Muscle layer of colon (tissue), 2 donors: Measurements from ENCODE around the gene CAMK2D.

Experiments used
- H3K27ac ChIP-seq: one replicate; pipeline ENCODE4 v1.7.0; 2013; ENCODE audit warnings: low read depth, mild to moderate bottlenecking, low read length, moderate library complexity
- H3K27me3 ChIP-seq, 2 donors: one replicate each; pipeline ENCODE4 v1.7.0; 2013; ENCODE audit warnings: low read length in 2 of 2, mild to moderate bottlenecking in 2 of 2; ENCODE audit not compliant: insufficient read depth in 2 of 2, control insufficient read depth in 1 of 2
- H3K36me3 ChIP-seq: one replicate; pipeline ENCODE4 v1.7.0; 2013; ENCODE audit warnings: mild to moderate bottlenecking, low read length; ENCODE audit not compliant: insufficient read depth
- H3K4me1 ChIP-seq: one replicate; pipeline ENCODE4 v1.7.0; 2013; ENCODE audit warnings: mild to moderate bottlenecking, low read length; ENCODE audit not compliant: insufficient read depth
- H3K4me3 ChIP-seq, 2 donors: one replicate each; pipeline ENCODE4 v1.7.0; 2013; ENCODE audit warnings: low read length in 2 of 2, low read depth in 1 of 2, mild to moderate bottlenecking in 1 of 2, moderate library complexity in 1 of 2
- H3K9ac ChIP-seq: one replicate; pipeline ENCODE4 v1.7.0; 2013; ENCODE audit warnings: low read length
- H3K9me3 ChIP-seq: one replicate; pipeline ENCODE4 v1.7.0; 2013; ENCODE audit warnings: mild to moderate bottlenecking, low read length
- donor health status: abdominal sarcoma.
- donor health status: Adenocarcinoma of cecum.

The CAMK2D gene

GRCh38 chr4:113645771-113646441, 115.6 kb downstream of the CAMK2D start:
- Histone ChIP-seq H3K9ac (no peak overlapping the region), H3K9me3 (no peaks in the 10 kb centered on the region), H3K27me3 (no peaks in the 10 kb centered on the region), H3K4me1 (peaks cover 21% of the 10 kb centered on the region), H3K36me3 (no peaks in the 10 kb centered on the region), H3K4me3 (no peak overlapping the region), H3K27ac (no peak overlapping the region)

DNA sequence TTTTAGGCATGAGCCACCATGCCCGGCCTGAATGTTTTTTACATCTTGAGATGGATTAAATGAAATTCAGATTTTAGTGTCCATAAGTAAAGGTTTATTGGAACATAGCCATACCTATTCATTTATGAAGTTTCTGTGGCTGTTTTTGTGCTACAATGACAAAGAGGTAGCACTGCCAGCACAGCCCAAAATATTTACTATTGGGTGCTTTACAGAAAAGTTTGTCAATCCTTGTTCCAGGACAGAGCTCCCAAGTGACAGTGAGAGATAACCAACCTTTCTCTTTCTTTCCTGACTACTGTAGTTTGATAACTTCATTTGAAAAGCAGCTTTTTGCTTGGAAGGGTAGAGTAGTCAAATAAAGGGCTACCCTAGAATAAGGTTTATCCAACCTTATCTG, 116.2 kb downstream of the CAMK2D start:
- Histone ChIP-seq H3K36me3 (no peaks in the 10 kb centered on the region), H3K4me3 (no peak overlapping the region), H3K9me3 (no peaks in the 10 kb centered on the region), H3K9ac (no peak overlapping the region), H3K27ac (no peak overlapping the region), H3K4me1 (peaks cover 24% of the 10 kb centered on the region), H3K27me3 (no peaks in the 10 kb centered on the region)

DNA sequence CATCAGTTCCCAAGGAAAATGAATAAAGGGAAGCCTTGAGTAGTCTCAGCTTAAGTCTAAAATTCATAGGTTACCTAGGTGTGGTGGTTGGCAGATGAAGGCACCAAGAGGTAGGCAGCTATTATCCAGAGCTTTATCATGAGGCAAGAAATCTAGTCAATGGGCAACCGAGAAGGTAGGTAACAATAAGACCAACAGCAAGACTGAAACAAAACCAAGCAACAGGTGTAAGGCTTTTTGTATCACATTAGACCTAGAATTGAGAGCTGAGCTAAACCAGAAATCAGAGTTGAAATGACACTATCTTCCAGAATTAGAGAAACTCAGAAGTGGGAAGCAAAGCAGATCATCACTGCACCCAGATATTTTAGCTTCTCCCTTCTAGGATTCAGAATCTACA, 117.1 kb downstream of the CAMK2D start:
- H3K27ac ChIP-seq: no peak overlapping the region
- no peaks in the 10 kb centered on the region for H3K9me3 ChIP-seq
- no peaks in the 10 kb centered on the region for H3K27me3 ChIP-seq
- H3K36me3 ChIP-seq: no peaks in the 10 kb centered on the region
- no peak overlapping the region for H3K9ac ChIP-seq
- H3K4me1 ChIP-seq: peaks cover 30% of the 10 kb centered on the region
- no peak overlapping the region for H3K4me3 ChIP-seq

- H3K9ac ChIP-seq: no peak overlapping the region
- peaks cover 30% of the 10 kb centered on the region for H3K4me1 ChIP-seq
- H3K4me3 ChIP-seq: no peak overlapping the region
- no peaks in the 10 kb centered on the region for H3K27me3 ChIP-seq
- no peaks in the 10 kb centered on the region for H3K36me3 ChIP-seq
- no peak overlapping the region for H3K27ac ChIP-seq
- no peaks in the 10 kb centered on the region for H3K9me3 ChIP-seq
Measured at GRCh38 chr4:113643505-113643904, 118.0 kb downstream of the CAMK2D start.

DNA sequence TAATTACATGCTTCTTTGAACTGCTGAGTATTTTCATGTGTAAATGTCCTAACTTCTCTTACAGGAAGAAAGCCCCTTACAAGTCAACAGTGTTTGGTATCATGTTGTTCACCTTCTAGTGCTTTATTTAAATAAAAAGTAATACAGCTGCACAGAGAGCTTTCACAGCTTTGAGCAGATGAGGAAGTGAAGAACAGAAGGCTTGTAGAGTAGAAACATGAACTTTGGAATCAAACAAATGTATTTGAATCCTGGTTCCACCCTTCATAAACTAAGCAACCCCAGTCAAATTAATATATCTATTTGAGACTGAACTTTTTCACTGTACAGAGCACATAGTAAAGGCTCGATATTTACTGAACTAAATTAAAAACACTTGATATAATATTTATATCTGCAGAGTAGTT, 120.5 kb downstream of the CAMK2D start:
- Histone ChIP-seq H3K4me3 (no peak overlapping the region), H3K4me1 (peaks cover 42% of the 10 kb centered on the region), H3K9ac (no peak overlapping the region), H3K27me3 (no peaks in the 10 kb centered on the region), H3K27ac (no peak overlapping the region), H3K36me3 (no peaks in the 10 kb centered on the region), H3K9me3 (no peaks in the 10 kb centered on the region)

GRCh38 chr4:113639326-113639725, 122.2 kb downstream of the CAMK2D start:
- no peak overlapping the region for H3K9ac ChIP-seq
- no peaks in the 10 kb centered on the region for H3K27me3 ChIP-seq
- peaks cover 40% of the 10 kb centered on the region for H3K4me1 ChIP-seq
- no peak overlapping the region for H3K4me3 ChIP-seq
- H3K36me3 ChIP-seq: no peaks in the 10 kb centered on the region
- no peak overlapping the region for H3K27ac ChIP-seq
- no peaks in the 10 kb centered on the region for H3K9me3 ChIP-seq

DNA sequence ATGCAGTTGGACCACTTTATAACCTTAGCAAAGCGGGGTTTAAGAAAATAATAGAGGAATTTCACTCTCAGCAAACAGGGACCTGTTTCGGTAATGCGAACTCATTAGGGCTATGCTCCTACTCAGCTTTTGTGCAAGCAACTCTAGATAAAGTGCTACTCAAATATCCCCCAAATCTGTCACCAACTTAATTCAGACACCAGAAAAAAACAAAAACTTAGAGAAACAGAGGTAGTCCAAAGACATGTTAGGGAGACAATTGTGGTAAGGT, 123.0 kb downstream of the CAMK2D start:
- no peak overlapping the region for H3K9ac ChIP-seq
- H3K4me3 ChIP-seq: no peak overlapping the region
- no peaks in the 10 kb centered on the region for H3K36me3 ChIP-seq
- peaks cover 45% of the 10 kb centered on the region for H3K4me1 ChIP-seq
- no peaks in the 10 kb centered on the region for H3K27me3 ChIP-seq
- H3K27ac ChIP-seq: no peak overlapping the region
- H3K9me3 ChIP-seq: no peaks in the 10 kb centered on the region

GRCh38 chr4:113637823-113638561, 123.5 kb downstream of the CAMK2D start:
- Histone ChIP-seq H3K36me3 (no peaks in the 10 kb centered on the region), H3K4me1 (peaks cover 47% of the 10 kb centered on the region), H3K9me3 (no peaks in the 10 kb centered on the region), H3K27me3 (no peaks in the 10 kb centered on the region), H3K27ac (no peak overlapping the region), H3K9ac (no peak overlapping the region), H3K4me3 (no peak overlapping the region)

GRCh38 chr4:113637363-113637762, 124.2 kb downstream of the CAMK2D start:
- H3K27ac ChIP-seq: no peak overlapping the region
- H3K4me3 ChIP-seq: no peak overlapping the region
- no peaks in the 10 kb centered on the region for H3K27me3 ChIP-seq
- peaks cover 47% of the 10 kb centered on the region for H3K4me1 ChIP-seq
- H3K36me3 ChIP-seq: no peaks in the 10 kb centered on the region
- no peaks in the 10 kb centered on the region for H3K9me3 ChIP-seq
- H3K9ac ChIP-seq: no peak overlapping the region

DNA sequence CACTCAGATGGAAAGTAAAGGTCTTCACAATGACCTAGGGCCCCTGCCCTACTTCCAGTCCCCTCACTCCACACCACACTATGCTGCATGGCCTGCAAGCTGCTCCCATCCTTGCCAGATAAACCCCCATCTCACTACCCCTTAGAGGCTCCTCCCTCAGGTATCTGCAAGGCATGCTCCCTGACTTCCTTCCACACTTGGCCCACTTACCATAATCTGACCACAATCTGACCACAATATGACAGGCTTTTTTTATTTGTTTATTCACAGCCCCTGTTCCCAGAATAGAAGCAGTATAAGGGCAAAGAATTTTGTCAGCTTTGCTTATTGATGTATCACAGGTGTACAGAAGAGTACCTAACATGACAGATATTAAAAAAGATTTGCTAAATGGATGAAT, 124.7 kb downstream of the CAMK2D start:
- H3K36me3 ChIP-seq: no peaks in the 10 kb centered on the region
- H3K4me3 ChIP-seq: no peak overlapping the region
- H3K9ac ChIP-seq: no peak overlapping the region
- H3K27ac ChIP-seq: no peak overlapping the region
- H3K27me3 ChIP-seq: no peaks in the 10 kb centered on the region
- no peaks in the 10 kb centered on the region for H3K9me3 ChIP-seq
- H3K4me1 ChIP-seq: peaks cover 47% of the 10 kb centered on the region

- Histone ChIP-seq H3K4me3 (no peak overlapping the region), H3K27ac (no peak overlapping the region), H3K4me1 (peaks cover 47% of the 10 kb centered on the region), H3K9me3 (no peaks in the 10 kb centered on the region), H3K36me3 (no peaks in the 10 kb centered on the region), H3K27me3 (no peaks in the 10 kb centered on the region), H3K9ac (no peak overlapping the region)
Measured at GRCh38 chr4:113636438-113636818, 125.1 kb downstream of the CAMK2D start.
